ENCODE results near the gene ABHD2.

ABHD2 gene, protein sequence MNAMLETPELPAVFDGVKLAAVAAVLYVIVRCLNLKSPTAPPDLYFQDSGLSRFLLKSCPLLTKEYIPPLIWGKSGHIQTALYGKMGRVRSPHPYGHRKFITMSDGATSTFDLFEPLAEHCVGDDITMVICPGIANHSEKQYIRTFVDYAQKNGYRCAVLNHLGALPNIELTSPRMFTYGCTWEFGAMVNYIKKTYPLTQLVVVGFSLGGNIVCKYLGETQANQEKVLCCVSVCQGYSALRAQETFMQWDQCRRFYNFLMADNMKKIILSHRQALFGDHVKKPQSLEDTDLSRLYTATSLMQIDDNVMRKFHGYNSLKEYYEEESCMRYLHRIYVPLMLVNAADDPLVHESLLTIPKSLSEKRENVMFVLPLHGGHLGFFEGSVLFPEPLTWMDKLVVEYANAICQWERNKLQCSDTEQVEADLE

DNA sequence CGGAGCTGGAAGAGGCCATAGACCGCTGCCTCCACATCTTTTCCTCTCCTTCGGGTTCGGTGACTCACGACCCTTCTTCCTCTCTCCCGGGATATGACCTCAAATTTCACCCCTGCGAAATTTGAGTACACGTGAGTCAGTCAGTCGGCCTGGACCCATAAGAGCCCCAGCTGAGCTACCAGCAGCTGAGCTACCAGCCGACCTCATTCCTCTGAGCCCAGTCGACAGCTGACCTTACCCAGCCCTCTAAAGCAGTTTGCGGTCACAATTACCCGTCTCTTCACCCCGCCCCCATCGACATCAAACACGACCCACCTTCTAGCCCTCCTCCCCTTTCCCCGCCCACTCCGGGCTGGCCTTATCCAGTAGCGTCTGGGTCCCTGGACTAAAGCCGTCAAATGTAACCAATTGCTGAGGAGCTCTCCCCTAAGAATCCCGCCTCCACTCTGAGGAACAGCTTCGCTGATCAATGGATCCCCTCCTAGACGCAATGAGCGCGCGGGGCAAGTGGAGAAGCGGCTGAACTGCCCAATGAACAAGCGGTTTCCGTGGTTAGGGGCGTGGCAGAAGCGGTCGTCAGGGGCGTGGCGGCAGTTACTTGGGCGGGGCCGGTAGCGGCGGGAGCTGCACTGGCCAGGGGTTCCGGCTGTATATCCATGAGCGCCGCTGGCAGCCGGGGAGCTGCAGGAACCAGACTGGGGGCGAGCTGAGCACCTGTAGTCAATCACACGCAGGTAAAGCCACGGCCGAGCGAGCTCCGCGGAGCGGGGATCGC lies at the start of gene ABHD2:
TSS of gene ABHD2 (plus strand) at position 627 of the 775 bp plus-strand sequence. CDS start 27,872 bp downstream, outside the sequence.
- H3F3A ChIP-seq (ENCODE audit: insufficient read depth, low read length), result 0 out of 2 replicates have a peak, but pooled peaks cover 5% of the 10 kb centered on the region
- H3K27me3 ChIP-seq (ENCODE audit: insufficient read depth, low read length), result no peaks in the 10 kb centered on the region
- peak within 1 kb of the TSS; percentile 84 for H3K9ac ChIP-seq (ENCODE audit: low read length)
- peak within 1 kb of the TSS; percentile 97 for H3K4me3 ChIP-seq (ENCODE audit: low read depth, low read length, poor library complexity, severe bottlenecking)
- peak within 1 kb of the TSS; percentile 78 for H3K27ac ChIP-seq (ENCODE audit: low read depth, low read length, poor library complexity, severe bottlenecking)
- H3K4me2 ChIP-seq (ENCODE audit: low read length), result peak within 1 kb of the TSS; percentile 95
- H3K9me3 ChIP-seq (ENCODE audit: low read length), result no peaks in the 10 kb centered on the region
- TF ChIP-seq, protein P1, sequence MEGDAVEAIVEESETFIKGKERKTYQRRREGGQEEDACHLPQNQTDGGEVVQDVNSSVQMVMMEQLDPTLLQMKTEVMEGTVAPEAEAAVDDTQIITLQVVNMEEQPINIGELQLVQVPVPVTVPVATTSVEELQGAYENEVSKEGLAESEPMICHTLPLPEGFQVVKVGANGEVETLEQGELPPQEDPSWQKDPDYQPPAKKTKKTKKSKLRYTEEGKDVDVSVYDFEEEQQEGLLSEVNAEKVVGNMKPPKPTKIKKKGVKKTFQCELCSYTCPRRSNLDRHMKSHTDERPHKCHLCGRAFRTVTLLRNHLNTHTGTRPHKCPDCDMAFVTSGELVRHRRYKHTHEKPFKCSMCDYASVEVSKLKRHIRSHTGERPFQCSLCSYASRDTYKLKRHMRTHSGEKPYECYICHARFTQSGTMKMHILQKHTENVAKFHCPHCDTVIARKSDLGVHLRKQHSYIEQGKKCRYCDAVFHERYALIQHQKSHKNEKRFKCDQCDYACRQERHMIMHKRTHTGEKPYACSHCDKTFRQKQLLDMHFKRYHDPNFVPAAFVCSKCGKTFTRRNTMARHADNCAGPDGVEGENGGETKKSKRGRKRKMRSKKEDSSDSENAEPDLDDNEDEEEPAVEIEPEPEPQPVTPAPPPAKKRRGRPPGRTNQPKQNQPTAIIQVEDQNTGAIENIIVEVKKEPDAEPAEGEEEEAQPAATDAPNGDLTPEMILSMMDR (IDR thresholded peaks at IDR 0.05; ENCODE audit: low read length), result no peak
- TF ChIP-seq EZH2 (IDR thresholded peaks at IDR 0.05; ENCODE audit: borderline replicate concordance, low read length), result no peak
- H3K4me1 ChIP-seq (ENCODE audit: insufficient read depth, low read length, severe bottlenecking), result peaks cover 51% of the 10 kb centered on the region
- 0 out of 2 replicates have a peak, but pooled peaks cover 4% of the 10 kb centered on the region for H3K79me2 ChIP-seq (ENCODE audit: insufficient read depth, low read length)
- H3K36me3 ChIP-seq (ENCODE audit: insufficient read depth, low read length), result no peaks in the 10 kb centered on the region
- H2AFZ ChIP-seq (ENCODE audit: low read length), result peak within 1 kb of the TSS; percentile 81
- H4K20me1 ChIP-seq (ENCODE audit: insufficient read depth, low read length), result no peaks in the 10 kb centered on the region
- no peaks in the 10 kb centered on the region for H3K9me2 ChIP-seq (ENCODE audit: low read depth, low read length)

DNA sequence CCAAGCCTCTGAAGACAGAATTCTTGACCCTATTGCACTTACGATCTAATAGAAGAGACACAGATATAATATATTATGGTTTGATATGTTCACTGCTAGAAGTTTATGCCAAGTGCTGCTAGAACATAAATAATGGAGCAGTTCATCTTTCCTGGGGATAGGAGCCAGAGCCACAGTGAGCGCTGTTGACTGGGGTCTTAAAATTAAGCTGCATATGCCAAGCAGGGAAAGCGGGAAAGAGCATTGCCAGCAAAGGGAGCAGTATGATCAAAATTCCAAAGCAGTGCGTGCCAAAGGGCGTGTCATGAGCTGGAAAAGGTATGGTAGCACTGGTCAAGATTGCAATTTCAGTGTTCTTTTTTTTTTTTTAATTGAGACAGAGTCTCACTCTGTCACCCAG lies 49.1 kb upstream of the ABHD2 start:
- Histone ChIP-seq H3F3A (ENCODE audit: insufficient read depth, low read length) (no peaks in the 10 kb centered on the region), H3K9me3 (ENCODE audit: low read length) (no peaks in the 10 kb centered on the region), H3K4me1 (ENCODE audit: insufficient read depth, low read length, severe bottlenecking) (peaks cover 3% of the 10 kb centered on the region), H3K4me2 (ENCODE audit: low read length) (no peak overlapping the region), H3K79me2 (ENCODE audit: insufficient read depth, low read length) (no peaks in the 10 kb centered on the region), H3K27me3 (ENCODE audit: insufficient read depth, low read length) (no peaks in the 10 kb centered on the region), H4K20me1 (ENCODE audit: insufficient read depth, low read length) (no peaks in the 10 kb centered on the region), H3K36me3 (ENCODE audit: insufficient read depth, low read length) (no peaks in the 10 kb centered on the region), H3K9ac (ENCODE audit: low read length) (no peak overlapping the region), H3K4me3 (ENCODE audit: low read depth, low read length, poor library complexity, severe bottlenecking) (no peak overlapping the region), H2AFZ (ENCODE audit: low read length) (no peak overlapping the region), H3K27ac (ENCODE audit: low read depth, low read length, poor library complexity, severe bottlenecking) (no peak overlapping the region), H3K9me2 (ENCODE audit: low read depth, low read length) (no peaks in the 10 kb centered on the region)
- TF ChIP-seq, protein P1 (IDR thresholded peaks at IDR 0.05; ENCODE audit: low read length), result no peak
- no peak for TF ChIP-seq EZH2 (IDR thresholded peaks at IDR 0.05; ENCODE audit: borderline replicate concordance, low read length)

DNA sequence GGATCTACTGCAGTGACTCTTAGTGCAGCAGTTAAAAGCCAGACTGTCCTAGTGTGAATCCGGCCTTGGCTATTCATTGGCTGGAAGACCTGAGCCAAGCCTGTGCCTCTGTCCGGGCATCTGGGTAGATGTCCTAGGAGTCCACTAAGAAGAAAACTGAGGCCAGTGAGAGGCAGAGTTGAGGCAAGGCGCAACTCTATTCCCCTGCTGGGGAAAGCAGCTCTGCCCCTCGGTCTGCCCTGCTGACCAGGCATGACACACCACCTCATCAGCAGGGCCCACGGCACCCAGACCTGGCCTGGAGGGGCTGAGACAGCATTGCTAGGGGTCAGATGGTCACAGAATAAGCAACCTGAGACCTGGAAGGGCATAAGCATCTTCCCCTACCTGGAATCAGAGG lies 46.7 kb upstream of the ABHD2 start:
- no peak overlapping the region for H3K27ac ChIP-seq (ENCODE audit: low read depth, low read length, poor library complexity, severe bottlenecking)
- peaks cover 3% of the 10 kb centered on the region for H3K4me1 ChIP-seq (ENCODE audit: insufficient read depth, low read length, severe bottlenecking)
- H3F3A ChIP-seq (ENCODE audit: insufficient read depth, low read length), result no peaks in the 10 kb centered on the region
- H3K9me3 ChIP-seq (ENCODE audit: low read length), result no peaks in the 10 kb centered on the region
- H3K4me3 ChIP-seq (ENCODE audit: low read depth, low read length, poor library complexity, severe bottlenecking), result no peak overlapping the region
- no peaks in the 10 kb centered on the region for H3K9me2 ChIP-seq (ENCODE audit: low read depth, low read length)
- H4K20me1 ChIP-seq (ENCODE audit: insufficient read depth, low read length), result no peaks in the 10 kb centered on the region
- H3K9ac ChIP-seq (ENCODE audit: low read length), result no peak overlapping the region
- no peaks in the 10 kb centered on the region for H3K79me2 ChIP-seq (ENCODE audit: insufficient read depth, low read length)
- no peaks in the 10 kb centered on the region for H3K36me3 ChIP-seq (ENCODE audit: insufficient read depth, low read length)
- no peak overlapping the region for H2AFZ ChIP-seq (ENCODE audit: low read length)
- no peak for TF ChIP-seq EZH2 (IDR thresholded peaks at IDR 0.05; ENCODE audit: borderline replicate concordance, low read length)
- TF ChIP-seq, protein P1 (IDR thresholded peaks at IDR 0.05; ENCODE audit: low read length), result no peak
- H3K27me3 ChIP-seq (ENCODE audit: insufficient read depth, low read length), result no peaks in the 10 kb centered on the region
- no peak overlapping the region for H3K4me2 ChIP-seq (ENCODE audit: low read length)

Data from OCI-LY1 (cell line).